Ectodermal cell (in vitro differentiated cells): Measurements from ENCODE around the gene MAN2A1.

Experiments used
- H3K27ac ChIP-seq: 2 replicates; pipeline ENCODE4 v1.7.0; 2013; ENCODE audit warnings: mild to moderate bottlenecking, low read depth, low read length; ENCODE audit not compliant: insufficient read depth, poor library complexity, severe bottlenecking
- H3K27me3 ChIP-seq: 2 replicates; pipeline ENCODE4 v1.7.0; 2013; ENCODE audit warnings: mild to moderate bottlenecking, low read length; ENCODE audit not compliant: insufficient read depth, control insufficient read depth, poor library complexity, severe bottlenecking
- H3K36me3 ChIP-seq: one replicate; pipeline ENCODE4 v1.7.0; 2013; ENCODE audit warnings: low read length; ENCODE audit not compliant: control insufficient read depth, insufficient read depth
- H3K4me1 ChIP-seq: one replicate; pipeline ENCODE4 v1.7.0; 2013; ENCODE audit warnings: low read length; ENCODE audit not compliant: control insufficient read depth, insufficient read depth
- H3K4me3 ChIP-seq: 2 replicates; pipeline ENCODE4 v1.7.0; 2013; ENCODE audit warnings: low read depth, low read length, control low read depth; ENCODE audit not compliant: insufficient read depth
- H3K9me3 ChIP-seq: 2 replicates; pipeline ENCODE4 v1.7.0; 2013; ENCODE audit warnings: mild to moderate bottlenecking, low read length, moderate library complexity; ENCODE audit not compliant: control insufficient read depth
- WGBS, 2 experiments: methylation state at CpG; one replicate each; pipeline ENCODE4 v1.1.7; 2013; ENCODE audit warnings: missing lambda C conversion rate in 2 of 2; 5-methylcytosine and 5-hydroxymethylcytosine counted together

The MAN2A1 gene

GRCh38 chr5:109873687-109874086 is 184.0 kb downstream of the MAN2A1 start:
- Histone ChIP-seq H3K27me3 (no peaks in the 10 kb centered on the region), H3K4me3 (no peak overlapping the region), H3K4me1 (no peaks in the 10 kb centered on the region), H3K9me3 (no peaks in the 10 kb centered on the region), H3K36me3 (no peaks in the 10 kb centered on the region), H3K27ac (no peak overlapping the region)
- WGBS, 2 experiments = 95 to 96% methylated on average over 4 of the region's 4 CpGs

- no peaks in the 10 kb centered on the region for H3K4me1 ChIP-seq
- no peaks in the 10 kb centered on the region for H3K27me3 ChIP-seq
- no peaks in the 10 kb centered on the region for H3K9me3 ChIP-seq
- H3K27ac ChIP-seq = no peak overlapping the region
- no peaks in the 10 kb centered on the region for H3K36me3 ChIP-seq
- WGBS, 2 experiments = 93 to 94% methylated on average over 2 of the region's 2 CpGs
- H3K4me3 ChIP-seq = no peak overlapping the region
Measured at GRCh38 chr5:109874108-109874507, 184.4 kb downstream of the MAN2A1 start.

GRCh38 chr5:109876030-109876725 is 186.5 kb downstream of the MAN2A1 start:
- Histone ChIP-seq H3K27me3 (no peaks in the 10 kb centered on the region), H3K4me3 (no peak overlapping the region), H3K4me1 (no peaks in the 10 kb centered on the region), H3K36me3 (no peaks in the 10 kb centered on the region), H3K9me3 (no peaks in the 10 kb centered on the region), H3K27ac (no peak overlapping the region)
- WGBS, 2 experiments = 97% methylated on average over 5 to 6 of the region's 6 CpGs

- no peaks in the 10 kb centered on the region for H3K27me3 ChIP-seq
- no peaks in the 10 kb centered on the region for H3K9me3 ChIP-seq
- H3K36me3 ChIP-seq = no peaks in the 10 kb centered on the region
- no peaks in the 10 kb centered on the region for H3K4me1 ChIP-seq
- H3K4me3 ChIP-seq = no peak overlapping the region
- H3K27ac ChIP-seq = no peak overlapping the region
- 93% methylated on average over 10 of the region's 10 CpGs for WGBS, 2 experiments
Measured at GRCh38 chr5:109876941-109877669, 187.4 kb downstream of the MAN2A1 start.

GRCh38 chr5:109877670-109878045 is 187.9 kb downstream of the MAN2A1 start:
- Histone ChIP-seq H3K4me1 (no peaks in the 10 kb centered on the region), H3K27me3 (no peaks in the 10 kb centered on the region), H3K36me3 (no peaks in the 10 kb centered on the region), H3K9me3 (no peaks in the 10 kb centered on the region), H3K4me3 (no peak overlapping the region), H3K27ac (no peak overlapping the region)
- 97 to 98% methylated on average over 4 of the region's 6 CpGs for WGBS, 2 experiments

GRCh38 chr5:109878887-109879286 is 189.2 kb downstream of the MAN2A1 start:
- H3K4me1 ChIP-seq = no peaks in the 10 kb centered on the region
- WGBS, 2 experiments = 92 to 94% methylated on average over 4 to 5 of the region's 5 CpGs

GRCh38 chr5:109880907-109881685 is 191.4 kb downstream of the MAN2A1 start:
- H3K9me3 ChIP-seq = no peaks in the 10 kb centered on the region
- no peaks in the 10 kb centered on the region for H3K36me3 ChIP-seq
- WGBS, 2 experiments = 87 to 95% methylated on average over 5 to 6 of the region's 6 CpGs
- H3K27me3 ChIP-seq = no peaks in the 10 kb centered on the region
- no peak overlapping the region for H3K27ac ChIP-seq
- H3K4me1 ChIP-seq = no peaks in the 10 kb centered on the region
- no peak overlapping the region for H3K4me3 ChIP-seq

More at GRCh38 chr5:109878887-109879286, 189.2 kb downstream of the MAN2A1 start:
- Histone ChIP-seq H3K4me3 (no peak overlapping the region), H3K27ac (no peak overlapping the region), H3K9me3 (no peaks in the 10 kb centered on the region), H3K36me3 (no peaks in the 10 kb centered on the region), H3K27me3 (no peaks in the 10 kb centered on the region)

GRCh38 chr5:109882546-109882945 is 192.8 kb downstream of the MAN2A1 start:
- H3K9me3 ChIP-seq = no peaks in the 10 kb centered on the region
- H3K4me1 ChIP-seq = no peaks in the 10 kb centered on the region
- H3K27me3 ChIP-seq = no peaks in the 10 kb centered on the region
- no peak overlapping the region for H3K4me3 ChIP-seq
- no peak overlapping the region for H3K27ac ChIP-seq
- no peaks in the 10 kb centered on the region for H3K36me3 ChIP-seq

- Histone ChIP-seq H3K27ac (no peak overlapping the region), H3K9me3 (no peaks in the 10 kb centered on the region), H3K27me3 (no peaks in the 10 kb centered on the region), H3K4me3 (no peak overlapping the region), H3K4me1 (peaks cover 3% of the 10 kb centered on the region), H3K36me3 (no peaks in the 10 kb centered on the region)
- 95 to 96% methylated on average over 20 of the region's 20 CpGs for WGBS, 2 experiments
Measured at GRCh38 chr5:109884676-109885075, 194.9 kb downstream of the MAN2A1 start.

- H3K4me3 ChIP-seq = no peak overlapping the region
- no peaks in the 10 kb centered on the region for H3K9me3 ChIP-seq
- WGBS, 2 experiments = 95 to 96% methylated on average over 28 of the region's 28 CpGs
- no peaks in the 10 kb centered on the region for H3K27me3 ChIP-seq
- H3K36me3 ChIP-seq = no peaks in the 10 kb centered on the region
- peaks cover 3% of the 10 kb centered on the region for H3K4me1 ChIP-seq
- H3K27ac ChIP-seq = no peak overlapping the region
Measured at GRCh38 chr5:109885205-109885604, 195.5 kb downstream of the MAN2A1 start.
